Thyroid gland (tissue), 4 donors: ENCODE measurements around the gene SPATC1L. TPM values are rescaled to one million over a fixed set of nuclear protein-coding genes. Genes with fewer than 3 reads are reported as not detected.

Experiments
- DNase-seq, 2 donors: peaks; one replicate each; pipeline ENCODE4 v3.0.0-alpha.2; 2019
- H3K27ac ChIP-seq, 3 donors: fragments of 200-600 bp; sonication (generic); 1 replicate in 2 of 3; 2 replicates in 1 of 3; pipeline ENCODE4 v1.5.1; 2016 to 2019; ENCODE audit warnings: mild to moderate bottlenecking in 1 of 3, moderate library complexity in 1 of 3
- H3K27me3 ChIP-seq: fragments of 200-600 bp; sonication (generic); one replicate; pipeline ENCODE4 v1.5.1; 2019
- H3K36me3 ChIP-seq, 2 donors: fragments of 200-600 bp; sonication (generic); one replicate each; pipeline ENCODE4 v1.5.1; 2016 to 2019
- H3K4me1 ChIP-seq, 2 donors: fragments of 200-600 bp; sonication (generic); one replicate each; pipeline ENCODE4 v1.5.1; 2017 to 2019
- H3K4me3 ChIP-seq, 3 donors: fragments of 200-600 bp; sonication (generic); replicated peaks in 1 of 3; 1 replicate in 2 of 3; 2 replicates in 1 of 3; pipeline ENCODE4 v1.5.1; 2016; ENCODE audit warnings: mild to moderate bottlenecking in 1 of 3
- H3K9me3 ChIP-seq: fragments of 200-600 bp; sonication (generic); one replicate; pipeline ENCODE4 v1.5.1; 2017
- POLR2A ChIP-seq, 2 donors: fragments of 450-650 bp; IDR thresholded peaks; one replicate each; pipeline ENCODE4 v1.6.1; 2017; ENCODE audit warnings: antibody characterized with exemption in 2 of 2, mild to moderate bottlenecking in 2 of 2, moderate library complexity in 1 of 2
- WGBS, 2 donors: methylation state at CpG; one replicate each; pipeline ENCODE4 v1.1.5; 2017; 5-methylcytosine and 5-hydroxymethylcytosine counted together
- intact Hi-C: fragments of 100-400 bp; cut with DNase I; formaldehyde crosslinking; loops from one replicate; pipeline ENCODE4 v1.15.1; 2023
- total RNA-seq, 4 donors: library from RNA; depleted of rRNA; stranded (reverse); fragments of >200 nt; gene quantifications; one replicate each; pipeline ENCODE4 v1.2.3, GENCODE V29; 2016
- TF ChIP-seq, protein P1 (sequence below), 6 experiments: fragments of 200-600 bp in 3 of 6; fragments of 450-650 bp in 3 of 6; sonication (generic) in 3 of 6; IDR thresholded peaks; one replicate each; pipeline ENCODE4 v1.5.1; 2016 to 2019; ENCODE audit warnings: antibody characterized with exemption in 6 of 6, mild to moderate bottlenecking in 2 of 6, inconsistent platforms in 1 of 6, moderate library complexity in 1 of 6

The SPATC1L gene
- total RNA-seq, 4 donors from 2014 or later: 3.5 to 9.0 (median 5.8) TPM

DNA sequence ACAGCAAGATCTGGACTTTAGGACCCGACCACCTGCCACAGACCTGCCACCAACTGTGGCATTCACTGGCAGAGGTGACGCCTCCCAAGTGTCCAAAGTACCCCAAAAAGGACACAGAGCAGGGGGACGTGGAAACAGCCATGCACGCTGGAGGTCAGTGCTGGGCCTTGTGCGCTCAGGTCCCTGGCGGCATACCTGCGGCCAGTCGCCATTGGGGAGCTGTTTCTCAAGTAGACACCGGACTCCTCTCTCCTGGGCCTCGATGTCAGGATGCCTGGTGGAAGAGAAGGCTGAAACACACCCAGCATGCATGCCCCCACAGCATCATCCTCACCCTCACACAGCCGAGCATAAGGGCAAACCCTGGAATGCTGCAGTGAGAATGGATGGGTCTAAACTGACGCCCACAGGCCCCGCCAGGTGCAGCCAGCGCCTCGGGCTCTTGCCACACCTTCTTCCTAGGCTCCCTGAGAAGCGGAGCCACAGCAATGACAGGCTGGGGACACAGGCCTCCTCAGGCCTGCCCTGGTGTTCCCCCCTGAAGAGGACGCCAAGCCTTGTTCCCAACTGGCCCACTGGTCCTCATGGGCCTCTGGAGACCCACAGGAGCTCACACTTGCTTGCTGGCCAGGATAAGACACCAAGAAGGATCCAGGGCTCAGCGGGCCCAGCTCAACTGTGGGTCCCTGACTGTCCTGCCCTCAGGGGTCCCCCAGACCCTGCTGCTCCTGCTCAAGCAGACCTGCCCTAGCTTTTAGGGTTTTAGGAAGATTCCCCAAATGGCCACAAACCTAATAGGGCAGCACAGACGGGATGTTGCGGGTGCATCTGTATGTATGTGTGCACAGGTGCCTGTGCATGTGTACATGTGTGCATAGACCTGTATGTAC is 7.7 kb upstream of the SPATC1L start:
- intact Hi-C loops: no loop called here
- Histone ChIP-seq H3K27ac (no peak overlapping the region), H3K4me1 (peaks cover 0 to 12% of the 10 kb centered on the region in 2 donors), H3K4me3 (no peak overlapping the region), H3K9me3 (no peaks in the 10 kb centered on the region), H3K36me3 (peaks cover 15 to 18% of the 10 kb centered on the region in 2 donors), H3K27me3 (no peaks in the 10 kb centered on the region)
- no peak for DNase-seq
- no peak for TF ChIP-seq POLR2A (IDR thresholded peaks at IDR 0.05)
- TF ChIP-seq, protein P1, sequence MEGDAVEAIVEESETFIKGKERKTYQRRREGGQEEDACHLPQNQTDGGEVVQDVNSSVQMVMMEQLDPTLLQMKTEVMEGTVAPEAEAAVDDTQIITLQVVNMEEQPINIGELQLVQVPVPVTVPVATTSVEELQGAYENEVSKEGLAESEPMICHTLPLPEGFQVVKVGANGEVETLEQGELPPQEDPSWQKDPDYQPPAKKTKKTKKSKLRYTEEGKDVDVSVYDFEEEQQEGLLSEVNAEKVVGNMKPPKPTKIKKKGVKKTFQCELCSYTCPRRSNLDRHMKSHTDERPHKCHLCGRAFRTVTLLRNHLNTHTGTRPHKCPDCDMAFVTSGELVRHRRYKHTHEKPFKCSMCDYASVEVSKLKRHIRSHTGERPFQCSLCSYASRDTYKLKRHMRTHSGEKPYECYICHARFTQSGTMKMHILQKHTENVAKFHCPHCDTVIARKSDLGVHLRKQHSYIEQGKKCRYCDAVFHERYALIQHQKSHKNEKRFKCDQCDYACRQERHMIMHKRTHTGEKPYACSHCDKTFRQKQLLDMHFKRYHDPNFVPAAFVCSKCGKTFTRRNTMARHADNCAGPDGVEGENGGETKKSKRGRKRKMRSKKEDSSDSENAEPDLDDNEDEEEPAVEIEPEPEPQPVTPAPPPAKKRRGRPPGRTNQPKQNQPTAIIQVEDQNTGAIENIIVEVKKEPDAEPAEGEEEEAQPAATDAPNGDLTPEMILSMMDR (IDR thresholded peaks at IDR 0.05): no peak
- 92 to 98% methylated on average over 15 to 19 of the region's 20 CpGs for WGBS, 2 donors

DNA sequence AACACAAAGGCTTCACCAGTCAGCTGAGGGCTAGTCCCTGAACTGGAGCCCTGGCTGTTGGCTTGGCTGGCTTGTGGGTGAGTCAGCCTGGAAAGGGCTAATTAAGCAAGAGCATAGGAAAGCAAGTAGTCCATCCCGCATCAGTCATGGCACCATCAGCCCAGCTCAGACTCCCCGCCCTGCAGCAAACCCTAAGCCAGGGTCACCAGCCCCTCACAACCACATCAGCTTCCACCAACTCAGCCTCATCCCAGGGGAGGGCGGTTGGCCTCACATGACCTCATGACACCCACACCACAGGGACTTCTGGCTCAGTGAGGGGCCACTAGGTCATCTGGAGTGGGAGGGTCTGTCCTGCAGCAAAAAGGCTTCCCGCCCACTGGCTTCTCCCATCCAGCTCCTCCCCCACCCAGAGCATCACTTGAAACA is 7.0 kb upstream of the SPATC1L start:
- no peak for TF ChIP-seq POLR2A (IDR thresholded peaks at IDR 0.05)
- TF ChIP-seq, protein P1 (IDR thresholded peaks at IDR 0.05): no peak
- Histone ChIP-seq H3K4me3 (no peak overlapping the region), H3K27ac (no peak overlapping the region), H3K27me3 (no peaks in the 10 kb centered on the region), H3K4me1 (peaks cover 0 to 12% of the 10 kb centered on the region in 2 donors), H3K9me3 (no peaks in the 10 kb centered on the region), H3K36me3 (peaks cover 15 to 18% of the 10 kb centered on the region in 2 donors)
- intact Hi-C loops: no loop called here
- DNase-seq: no peak
- 91 to 92% methylated on average over 3 to 4 of the region's 4 CpGs for WGBS, 2 donors

DNA sequence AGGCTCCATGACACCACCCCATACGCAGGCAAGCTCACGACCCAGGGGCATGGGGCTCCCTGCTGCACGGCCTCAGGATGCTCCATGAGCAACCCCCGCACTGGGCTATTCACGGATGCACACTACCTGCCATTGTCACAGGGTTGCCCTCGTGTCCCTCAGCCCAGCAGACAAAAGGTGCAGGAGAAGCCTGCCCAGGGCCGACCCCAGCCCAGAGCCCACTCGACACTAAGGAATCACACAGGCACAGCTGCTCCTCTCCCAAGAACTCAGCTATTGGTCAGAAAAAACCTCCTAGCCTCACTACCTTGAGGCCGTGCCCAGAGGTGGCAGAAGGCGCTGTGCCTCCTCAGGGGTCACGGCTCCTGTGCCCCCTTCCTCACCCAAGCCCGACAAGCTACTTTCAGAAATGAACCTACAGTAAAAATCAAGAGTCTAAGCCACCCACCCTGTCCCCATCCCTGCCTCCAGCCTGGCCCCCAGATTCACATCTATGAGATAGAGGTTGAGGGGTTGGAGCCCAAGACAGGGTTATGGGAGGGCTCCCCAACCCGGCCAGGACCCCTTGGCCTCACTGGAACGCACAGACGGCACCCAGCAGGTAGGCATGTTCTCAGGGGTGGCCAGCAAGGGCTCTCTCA is 6.4 kb upstream of the SPATC1L start:
- intact Hi-C loops: no loop called here
- no peak overlapping the region for H3K27ac ChIP-seq

DNA sequence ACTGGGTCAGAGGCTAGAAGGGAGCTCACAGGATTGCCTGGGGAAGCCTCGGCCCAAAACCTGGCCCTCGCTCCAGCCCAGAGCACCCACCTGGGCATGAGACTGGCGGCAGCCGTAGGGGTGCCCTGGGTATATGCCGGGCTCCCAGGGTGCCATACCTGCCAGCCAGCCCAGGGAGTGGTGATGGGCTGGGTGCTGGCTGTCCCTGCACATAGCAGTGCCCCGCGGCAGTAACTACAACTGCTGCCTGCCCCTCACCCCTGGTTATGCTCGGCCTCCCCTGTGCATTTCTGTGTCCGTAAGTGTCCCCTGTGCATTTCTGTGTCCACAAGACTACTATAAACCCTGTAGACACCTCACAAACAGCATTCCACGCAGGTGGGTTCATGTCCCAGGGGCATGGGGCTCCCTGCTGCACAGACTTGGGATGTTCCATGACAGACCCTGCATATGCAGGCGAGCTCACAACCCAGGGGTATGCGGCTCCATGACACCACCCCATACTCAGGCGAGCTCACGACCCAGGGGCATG is 5.8 kb upstream of the SPATC1L start:
- peaks cover 5 to 13% of the 10 kb centered on the region in 2 donors for H3K36me3 ChIP-seq
- no peaks in the 10 kb centered on the region for H3K27me3 ChIP-seq
- no peak overlapping the region for H3K4me3 ChIP-seq
- WGBS, 2 donors: 95 to 99% methylated on average over 6 to 8 of the region's 14 CpGs
- H3K27ac ChIP-seq: peak overlapping the region in 1 of 3 donors; percentile 70
- H3K4me1 ChIP-seq: peaks cover 0 to 12% of the 10 kb centered on the region in 2 donors
- no peaks in the 10 kb centered on the region for H3K9me3 ChIP-seq
- intact Hi-C loops: loop anchor here (10.0 kb wide), 1 partner anchor 205 kb away; the partner anchor contains the start of gene COL6A1
- DNase-seq: no peak
- TF ChIP-seq POLR2A (IDR thresholded peaks at IDR 0.05): no peak
- TF ChIP-seq, protein P1 (IDR thresholded peaks at IDR 0.05): no peak

More for the DNA sequence above, 6.4 kb upstream of the SPATC1L start:
- Histone ChIP-seq H3K4me1 (peaks cover 0 to 12% of the 10 kb centered on the region in 2 donors), H3K36me3 (peaks cover 10 to 16% of the 10 kb centered on the region in 2 donors), H3K9me3 (no peaks in the 10 kb centered on the region), H3K4me3 (no peak overlapping the region), H3K27me3 (no peaks in the 10 kb centered on the region)
- no peak for DNase-seq
- 92 to 94% methylated on average over 11 to 12 of the region's 15 CpGs for WGBS, 2 donors
- TF ChIP-seq POLR2A (IDR thresholded peaks at IDR 0.05): no peak
- TF ChIP-seq, protein P1 (IDR thresholded peaks at IDR 0.05): no peak
